ENCODE results near the gene SBF1.
"Not testable (repeated sequence)": the region's sequence is repeated elsewhere in the genome, so short reads cannot be mapped to it uniquely, and the experiment has no call there.

The SBF1 gene

GRCh38 chr22:50400931-50401330, 73.9 kb downstream of the SBF1 start:
- Histone ChIP-seq H3K27ac (ENCODE audit: low read length) (no peak overlapping the region), H2AFZ (ENCODE audit: low read depth, low read length) (no peak overlapping the region), H3K4me1 (ENCODE audit: low read length) (no peaks in the 10 kb centered on the region), H3K36me3 (replicated peaks; ENCODE audit: low read depth, low read length) (no peaks in the 10 kb centered on the region), H3K9ac (ENCODE audit: low read length) (no peak overlapping the region), H3K79me2 (ENCODE audit: low read length) (no peaks in the 10 kb centered on the region), H3K9me3 (ENCODE audit: insufficient read depth, low read length) (no peaks in the 10 kb centered on the region), H3K27me3 (ENCODE audit: low read depth, low read length) (no peaks in the 10 kb centered on the region), H3K4me2 (ENCODE audit: low read length) (no peak overlapping the region), H4K20me1 (ENCODE audit: insufficient read depth, low read length) (no peaks in the 10 kb centered on the region), H3K4me3 (ENCODE audit: low read length) (no peak overlapping the region)
- TF ChIP-seq EZH2phosphoT487 (IDR thresholded peaks at IDR 0.05; ENCODE audit: low read depth) (no peak), CTCF (IDR thresholded peaks at IDR 0.05; ENCODE audit: low read depth, low read length) (no peak)

DNA sequence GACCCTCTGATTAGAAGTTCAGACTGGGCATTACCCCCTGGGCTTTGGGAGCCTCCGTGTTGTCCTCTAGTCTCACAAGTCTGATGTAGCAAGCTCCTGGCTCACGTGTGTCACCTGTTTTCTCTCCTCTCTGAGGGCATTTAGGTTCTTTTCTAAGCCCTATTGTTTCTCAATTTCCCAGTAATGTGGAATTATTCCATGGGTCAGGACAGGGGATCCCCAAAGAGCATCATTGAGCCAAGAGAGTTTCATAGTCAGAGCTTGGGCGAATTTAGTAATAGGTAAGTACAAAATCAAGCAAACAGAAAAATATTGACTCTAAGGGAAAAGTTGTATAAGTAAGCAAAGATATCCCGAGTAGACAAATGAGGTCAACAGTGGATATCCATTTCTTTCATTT, 74.4 kb downstream of the SBF1 start:
- no peaks in the 10 kb centered on the region for H3K4me1 ChIP-seq (ENCODE audit: low read length)
- H3K27ac ChIP-seq (ENCODE audit: low read length), result no peak overlapping the region

DNA sequence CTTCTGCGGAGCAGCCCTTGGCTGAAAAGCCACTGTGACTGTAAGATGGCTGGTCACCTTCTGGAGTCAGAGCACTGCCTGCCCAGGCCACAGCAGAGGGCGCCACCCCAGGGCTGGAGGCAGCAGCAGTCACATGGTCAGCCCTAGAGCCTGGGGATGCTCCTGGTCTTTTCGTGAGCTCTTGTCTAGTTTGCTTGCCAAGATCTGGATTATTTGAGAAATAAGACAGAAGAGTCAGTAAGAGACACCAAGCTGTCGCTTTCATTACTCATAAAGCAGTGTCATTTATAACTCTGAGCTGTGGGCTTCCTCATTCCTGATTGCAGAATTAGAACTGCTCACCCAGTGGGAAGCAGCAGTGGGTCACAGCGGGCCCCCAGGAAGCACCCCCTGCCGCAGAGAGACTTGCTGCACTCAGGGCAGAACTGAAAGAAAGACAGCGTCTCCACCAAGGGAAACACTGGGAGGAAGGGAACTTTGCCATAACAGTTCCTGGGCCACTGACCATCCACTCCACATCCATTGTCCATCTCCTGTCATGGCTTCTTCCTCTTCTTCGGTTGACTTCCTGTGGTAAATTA, 75.0 kb downstream of the SBF1 start:
- H3K4me1 ChIP-seq (ENCODE audit: low read length), result no peaks in the 10 kb centered on the region
- no peak overlapping the region for H3K4me3 ChIP-seq (ENCODE audit: low read length)
- no peak overlapping the region for H3K4me2 ChIP-seq (ENCODE audit: low read length)
- no peak overlapping the region for H2AFZ ChIP-seq (ENCODE audit: low read depth, low read length)
- H3K36me3 ChIP-seq (replicated peaks; ENCODE audit: low read depth, low read length), result no peaks in the 10 kb centered on the region
- H3K9ac ChIP-seq (ENCODE audit: low read length), result no peak overlapping the region
- no peaks in the 10 kb centered on the region for H4K20me1 ChIP-seq (ENCODE audit: insufficient read depth, low read length)
- H3K79me2 ChIP-seq (ENCODE audit: low read length), result no peaks in the 10 kb centered on the region
- no peak overlapping the region for H3K27ac ChIP-seq (ENCODE audit: low read length)
- no peaks in the 10 kb centered on the region for H3K27me3 ChIP-seq (ENCODE audit: low read depth, low read length)
- TF ChIP-seq CTCF (IDR thresholded peaks at IDR 0.05; ENCODE audit: low read depth, low read length) (peak; percentile 42), EZH2phosphoT487 (IDR thresholded peaks at IDR 0.05; ENCODE audit: low read depth) (no peak)
- H3K9me3 ChIP-seq (ENCODE audit: insufficient read depth, low read length), result no peaks in the 10 kb centered on the region

More for the DNA sequence above, 74.4 kb downstream of the SBF1 start:
- Histone ChIP-seq H3K4me3 (ENCODE audit: low read length) (no peak overlapping the region), H3K4me2 (ENCODE audit: low read length) (no peak overlapping the region), H4K20me1 (ENCODE audit: insufficient read depth, low read length) (no peaks in the 10 kb centered on the region), H2AFZ (ENCODE audit: low read depth, low read length) (no peak overlapping the region), H3K9ac (ENCODE audit: low read length) (no peak overlapping the region), H3K36me3 (replicated peaks; ENCODE audit: low read depth, low read length) (no peaks in the 10 kb centered on the region), H3K9me3 (ENCODE audit: insufficient read depth, low read length) (no peaks in the 10 kb centered on the region), H3K27me3 (ENCODE audit: low read depth, low read length) (no peaks in the 10 kb centered on the region), H3K79me2 (ENCODE audit: low read length) (no peaks in the 10 kb centered on the region)
- no peak for TF ChIP-seq CTCF (IDR thresholded peaks at IDR 0.05; ENCODE audit: low read depth, low read length)
- TF ChIP-seq EZH2phosphoT487 (IDR thresholded peaks at IDR 0.05; ENCODE audit: low read depth), result no peak

DNA sequence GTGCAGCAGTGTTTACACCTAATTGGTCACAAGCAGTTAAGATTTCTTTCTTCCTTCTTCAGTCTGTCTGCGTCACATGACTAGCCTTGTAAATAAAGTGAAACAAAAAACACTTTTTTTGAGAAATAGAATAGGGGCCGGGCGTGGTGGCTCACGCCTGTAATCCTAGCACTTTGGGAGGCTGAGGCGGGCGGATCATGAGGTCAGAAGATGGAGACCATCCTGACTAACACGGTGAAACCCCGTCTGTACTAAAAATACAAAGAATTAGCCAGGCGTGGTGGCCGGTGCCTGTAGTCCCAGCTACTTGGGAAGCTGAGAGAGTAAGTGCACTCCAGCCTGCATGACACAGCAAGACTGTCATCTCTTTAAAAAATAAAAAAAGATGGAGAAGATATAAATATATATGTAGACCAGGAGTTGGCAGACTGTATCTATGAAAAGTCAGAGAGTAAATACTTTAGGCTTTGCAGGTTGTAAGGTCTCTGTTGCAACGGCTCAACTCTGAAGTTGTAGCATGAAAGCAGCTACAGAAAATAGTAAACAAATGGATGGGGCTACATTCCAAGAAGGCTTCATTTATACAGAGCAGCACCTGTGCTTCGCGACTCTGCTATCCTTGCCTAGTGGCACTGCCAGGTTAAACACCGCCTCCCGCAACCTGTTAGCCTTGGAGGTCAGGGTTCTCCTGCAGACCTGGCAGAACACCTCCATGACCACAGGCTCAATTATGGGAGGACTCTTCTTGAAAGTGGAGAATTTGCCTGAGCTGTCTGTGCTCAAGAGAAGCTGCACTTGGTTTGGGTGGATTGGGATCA, 75.8 kb downstream of the SBF1 start:
- Histone ChIP-seq H2AFZ (ENCODE audit: low read depth, low read length) (no peak overlapping the region), H3K4me1 (ENCODE audit: low read length) (no peaks in the 10 kb centered on the region), H3K4me2 (ENCODE audit: low read length) (no peak overlapping the region), H3K9me3 (ENCODE audit: insufficient read depth, low read length) (no peaks in the 10 kb centered on the region), H3K27me3 (ENCODE audit: low read depth, low read length) (no peaks in the 10 kb centered on the region), H3K27ac (ENCODE audit: low read length) (no peak overlapping the region), H3K9ac (ENCODE audit: low read length) (no peak overlapping the region), H3K36me3 (replicated peaks; ENCODE audit: low read depth, low read length) (no peaks in the 10 kb centered on the region), H4K20me1 (ENCODE audit: insufficient read depth, low read length) (no peaks in the 10 kb centered on the region), H3K79me2 (ENCODE audit: low read length) (no peaks in the 10 kb centered on the region), H3K4me3 (ENCODE audit: low read length) (no peak overlapping the region)
- TF ChIP-seq CTCF (IDR thresholded peaks at IDR 0.05; ENCODE audit: low read depth, low read length) (no peak), EZH2phosphoT487 (IDR thresholded peaks at IDR 0.05; ENCODE audit: low read depth) (no peak)

DNA sequence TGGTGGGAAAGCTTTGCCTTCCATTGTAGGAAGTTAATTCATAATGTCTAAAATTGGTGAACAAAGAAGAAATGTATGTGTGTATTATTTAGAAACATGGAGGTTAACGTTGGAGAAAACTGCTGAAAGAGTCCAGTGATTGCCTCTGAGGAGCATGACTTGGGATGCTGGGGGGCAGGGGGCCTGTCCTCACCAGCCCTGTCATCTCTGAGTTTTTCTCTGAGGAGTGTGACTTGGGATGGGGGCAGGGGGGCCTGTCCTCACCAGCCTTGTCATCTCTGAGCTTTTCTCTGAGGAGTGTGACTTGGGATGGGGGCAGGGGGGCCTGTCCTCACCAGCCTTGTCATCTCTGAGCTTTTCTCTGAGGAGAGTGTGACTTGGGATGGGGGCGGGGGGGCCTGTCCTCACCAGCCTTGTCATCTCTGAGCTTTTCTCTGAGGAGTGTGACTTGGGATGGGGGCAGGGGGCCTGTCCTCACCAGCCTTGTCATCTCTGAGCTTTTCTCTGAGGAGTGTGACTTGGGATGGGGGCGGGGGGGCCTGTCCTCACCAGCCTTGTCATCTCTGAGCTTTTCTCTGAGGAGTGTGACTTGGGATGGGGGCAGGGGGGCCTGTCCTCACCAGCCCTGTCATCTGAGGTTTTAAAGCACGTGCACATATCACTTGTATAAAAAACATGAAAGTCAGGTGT, 77.3 kb downstream of the SBF1 start:
- H3K36me3 ChIP-seq (replicated peaks; ENCODE audit: low read depth, low read length); H3K27ac ChIP-seq (ENCODE audit: low read length): not testable (repeated sequence)

More for the DNA sequence above, 77.3 kb downstream of the SBF1 start:
- not testable (repeated sequence) for H3K4me3 ChIP-seq (ENCODE audit: low read length); H3K4me2 ChIP-seq (ENCODE audit: low read length); H2AFZ ChIP-seq (ENCODE audit: low read depth, low read length); H3K79me2 ChIP-seq (ENCODE audit: low read length); H3K4me1 ChIP-seq (ENCODE audit: low read length); H3K9ac ChIP-seq (ENCODE audit: low read length); H3K9me3 ChIP-seq (ENCODE audit: insufficient read depth, low read length); H3K27me3 ChIP-seq (ENCODE audit: low read depth, low read length); H4K20me1 ChIP-seq (ENCODE audit: insufficient read depth, low read length)
